Embryonic facial prominence (tissue), 1 donor: ENCODE measurements around the gene MRFAP1.
"Not testable (repeated sequence)": the region's sequence is repeated elsewhere in the genome, so short reads cannot be mapped to it uniquely, and the experiment has no call there.

Experiments used
- DNase-seq: peaks from one replicate; pipeline ENCODE4 v3.0.0-alpha.2; 2016; ENCODE audit errors: extremely low spot score

MRFAP1 gene

GRCh38 chr4:6634746-6635145, 5.7 kb upstream of the MRFAP1 start:
- DNase-seq = no peak

GRCh38 chr4:6639137-6639680, 1.3 kb upstream of the MRFAP1 start:
- no peak for DNase-seq

- no peak for DNase-seq
These were observed 882 bp downstream of the MRFAP1 start for GRCh38 chr4:6641164-6641970.

GRCh38 chr4:6641971-6642320, 1.5 kb downstream of the MRFAP1 start:
- DNase-seq = no peak

- DNase-seq = no peak
These were observed 2.8 kb downstream of the MRFAP1 start for GRCh38 chr4:6643141-6643847.

GRCh38 chr4:6644792-6645530, 4.5 kb downstream of the MRFAP1 start:
- no peak for DNase-seq

GRCh38 chr4:6647169-6647568, 6.7 kb downstream of the MRFAP1 start:
- no peak for DNase-seq

- no peak for DNase-seq
These were observed 7.2 kb downstream of the MRFAP1 start for GRCh38 chr4:6647582-6648230.

GRCh38 chr4:6649216-6649615, 8.7 kb downstream of the MRFAP1 start:
- no peak for DNase-seq

- not testable (repeated sequence) for DNase-seq
These were observed 13.7 kb downstream of the MRFAP1 start for GRCh38 chr4:6654211-6654610.

- DNase-seq = not testable (repeated sequence)
These were observed 14.8 kb downstream of the MRFAP1 start for GRCh38 chr4:6655291-6655690.

GRCh38 chr4:6655924-6656323, 15.4 kb downstream of the MRFAP1 start:
- DNase-seq = no peak

- no peak for DNase-seq
These were observed 17.0 kb downstream of the MRFAP1 start for GRCh38 chr4:6657242-6658208.

- no peak for DNase-seq
These were observed 17.7 kb downstream of the MRFAP1 start for GRCh38 chr4:6658209-6658595.

GRCh38 chr4:6658597-6659075, 18.2 kb downstream of the MRFAP1 start:
- no peak for DNase-seq

- no peak for DNase-seq
These were observed 19.4 kb downstream of the MRFAP1 start for GRCh38 chr4:6659897-6660296.

- no peak for DNase-seq
These were observed 19.9 kb downstream of the MRFAP1 start for GRCh38 chr4:6660430-6660829.

GRCh38 chr4:6662591-6662990, 22.1 kb downstream of the MRFAP1 start:
- DNase-seq = no peak

GRCh38 chr4:6663596-6664393, 23.3 kb downstream of the MRFAP1 start:
- no peak for DNase-seq

GRCh38 chr4:6665320-6665654, 24.8 kb downstream of the MRFAP1 start:
- no peak for DNase-seq
